ENCODE data around the gene RPP25.

GRCh38 chr15:74933573-74933972 lies 23.0 kb downstream of the RPP25 start:
- no peak for TF ChIP-seq CTCF (IDR thresholded peaks at IDR 0.05)
- TF ChIP-seq EZH2 (IDR thresholded peaks at IDR 0.05; ENCODE audit: borderline replicate concordance, insufficient read depth, low read depth, low read length, poor library complexity, severe bottlenecking): no peak
